ENCODE data around the gene SCARB2.

SCARB2 gene

DNA sequence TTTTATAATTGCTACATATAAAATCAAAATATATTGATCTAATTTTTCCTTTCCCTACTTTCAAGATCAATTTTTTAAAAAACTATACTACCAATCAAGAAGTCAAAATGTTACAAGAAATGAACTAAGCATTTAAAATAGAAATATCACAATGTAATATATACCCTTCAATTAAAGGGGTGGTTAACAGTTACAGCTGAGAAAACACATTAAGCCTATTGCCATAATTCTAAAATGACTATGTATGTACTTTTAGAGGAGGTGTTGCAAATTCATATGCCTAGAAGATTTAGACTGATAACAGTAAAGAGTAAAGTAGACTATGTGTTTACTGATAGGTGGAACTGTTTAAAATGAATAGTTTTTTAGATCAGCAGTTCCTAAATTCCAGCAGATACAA, 69.1 kb downstream of the SCARB2 start:
- DNase-seq = no peak

- DNase-seq = no peak
Measured at GRCh38 chr4:76141241-76141640, 72.4 kb downstream of the SCARB2 start.

GRCh38 chr4:76127754-76128153, 85.9 kb downstream of the SCARB2 start:
- no peak for DNase-seq

- no peak for DNase-seq
Measured at GRCh38 chr4:76125816-76126215, 87.8 kb downstream of the SCARB2 start.

- DNase-seq = no peak
Measured at GRCh38 chr4:76120199-76120598, 93.4 kb downstream of the SCARB2 start.

DNA sequence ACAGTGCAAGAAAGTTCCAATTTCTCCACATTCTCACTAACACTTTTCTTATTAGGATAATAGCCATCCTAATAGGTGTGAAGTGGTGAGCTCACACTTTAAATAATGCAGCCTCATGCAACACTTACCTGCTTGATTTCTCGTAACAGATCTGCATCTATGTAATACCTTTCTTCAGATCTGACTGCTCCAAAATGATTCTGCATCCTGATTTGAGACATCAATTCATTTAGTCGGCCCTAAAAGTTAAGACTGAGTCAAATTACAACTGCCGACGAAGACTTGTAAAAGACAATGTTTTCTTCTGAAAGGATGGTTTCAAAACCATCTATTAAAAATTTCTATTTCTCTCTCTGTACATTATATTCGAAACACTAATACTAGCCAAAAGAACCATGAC, 96.1 kb downstream of the SCARB2 start:
- DNase-seq = no peak

DNA sequence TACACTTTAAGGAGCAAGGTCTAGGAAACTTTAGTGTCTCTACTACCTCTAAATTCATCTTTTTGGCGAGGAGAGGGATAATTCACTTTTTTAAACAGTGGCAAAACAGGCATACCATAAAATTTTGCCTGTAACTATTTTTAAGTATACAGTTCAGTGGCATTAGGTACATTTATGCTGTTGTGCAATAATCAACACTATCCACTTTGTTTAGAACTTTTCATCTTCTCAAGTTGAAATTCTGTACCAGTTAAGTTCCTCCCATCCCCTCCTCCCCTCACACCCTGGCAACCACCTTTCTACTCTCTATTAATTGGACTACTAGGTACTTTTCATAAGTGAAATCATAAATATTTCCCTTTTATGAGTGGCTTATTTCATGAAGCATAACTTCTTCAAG, 96.8 kb downstream of the SCARB2 start:
- DNase-seq = no peak

Data from kidney glomerular epithelial cell (primary cell).